ENCODE results near the gene RBBP8. TPM values are rescaled to one million over a fixed set of nuclear protein-coding genes. Genes with fewer than 3 reads are reported as not detected.

RBBP8 gene
- total RNA-seq, 6 donors from 2014 or later = 10.9 to 78.2 (median 30.3) TPM

DNA sequence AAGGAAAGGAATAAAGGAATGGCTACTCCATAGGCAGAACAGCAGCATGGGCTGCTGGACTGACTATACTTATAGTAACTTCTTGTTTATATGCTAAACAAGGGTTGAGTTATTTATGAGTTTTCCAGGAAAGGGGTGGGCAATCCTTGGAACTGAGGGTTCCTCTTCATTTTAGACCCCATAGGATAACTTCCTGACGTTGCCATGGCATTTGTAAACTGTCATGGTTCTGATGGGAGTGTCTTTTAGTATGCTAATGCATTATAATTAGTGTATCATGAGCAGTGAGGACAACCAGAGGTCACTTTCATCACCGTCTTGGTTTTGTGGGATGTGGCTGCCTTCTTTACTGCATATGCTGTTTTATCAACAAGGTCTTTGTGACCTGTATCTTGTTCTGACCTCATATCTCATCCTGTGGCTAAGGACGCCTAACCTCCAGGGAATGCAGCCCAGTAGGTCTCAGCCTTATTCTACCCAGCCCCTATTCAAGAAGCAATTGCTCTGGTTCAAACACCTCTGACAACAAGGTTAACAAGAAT is 103.6 kb downstream of the RBBP8 start:
- Histone ChIP-seq H3K4me1 (no peaks in the 10 kb centered on the region), H3K9me3 (no peaks in the 10 kb centered on the region), H3K27me3 (no peaks in the 10 kb centered on the region), H3K4me3 (no peak overlapping the region), H3K36me3 (no peaks in the 10 kb centered on the region), H3K27ac (no peak overlapping the region)
- TF ChIP-seq EP300 (IDR thresholded peaks at IDR 0.05) (no peak), POLR2AphosphoS5 (IDR thresholded peaks at IDR 0.05) (no peak), POLR2A (IDR thresholded peaks at IDR 0.05) (no peak)
- TF ChIP-seq, protein P1, sequence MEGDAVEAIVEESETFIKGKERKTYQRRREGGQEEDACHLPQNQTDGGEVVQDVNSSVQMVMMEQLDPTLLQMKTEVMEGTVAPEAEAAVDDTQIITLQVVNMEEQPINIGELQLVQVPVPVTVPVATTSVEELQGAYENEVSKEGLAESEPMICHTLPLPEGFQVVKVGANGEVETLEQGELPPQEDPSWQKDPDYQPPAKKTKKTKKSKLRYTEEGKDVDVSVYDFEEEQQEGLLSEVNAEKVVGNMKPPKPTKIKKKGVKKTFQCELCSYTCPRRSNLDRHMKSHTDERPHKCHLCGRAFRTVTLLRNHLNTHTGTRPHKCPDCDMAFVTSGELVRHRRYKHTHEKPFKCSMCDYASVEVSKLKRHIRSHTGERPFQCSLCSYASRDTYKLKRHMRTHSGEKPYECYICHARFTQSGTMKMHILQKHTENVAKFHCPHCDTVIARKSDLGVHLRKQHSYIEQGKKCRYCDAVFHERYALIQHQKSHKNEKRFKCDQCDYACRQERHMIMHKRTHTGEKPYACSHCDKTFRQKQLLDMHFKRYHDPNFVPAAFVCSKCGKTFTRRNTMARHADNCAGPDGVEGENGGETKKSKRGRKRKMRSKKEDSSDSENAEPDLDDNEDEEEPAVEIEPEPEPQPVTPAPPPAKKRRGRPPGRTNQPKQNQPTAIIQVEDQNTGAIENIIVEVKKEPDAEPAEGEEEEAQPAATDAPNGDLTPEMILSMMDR (IDR thresholded peaks at IDR 0.05) = no peak
- DNase-seq (no peak), ATAC-seq (ENCODE audit: low FRiP score in 2 of 2) (no peak)
- WGBS, 2 donors = 76 to 79% methylated on average over 3 of the region's 3 CpGs

DNA sequence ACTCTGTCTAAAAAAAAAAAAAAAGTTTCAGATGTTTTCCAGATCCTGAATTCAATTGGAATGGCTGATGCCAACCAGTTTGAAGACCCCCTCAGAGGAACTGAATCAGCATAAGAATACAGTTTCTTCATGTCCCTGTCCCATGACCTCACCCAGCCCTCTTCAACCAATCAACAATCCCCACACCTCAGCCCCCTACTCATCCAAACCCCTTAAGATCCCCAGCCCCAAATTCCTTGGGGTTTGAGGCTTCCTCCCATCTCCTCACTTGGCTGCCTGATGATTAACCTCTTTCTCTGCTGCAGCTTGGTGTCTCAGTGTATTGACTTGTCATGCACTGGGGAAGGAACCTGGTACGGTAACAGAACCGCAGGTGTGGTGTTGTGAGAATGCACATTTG is 104.5 kb downstream of the RBBP8 start:
- WGBS, 2 donors = 100% methylated on average over 2 of the region's 2 CpGs
- DNase-seq = no peak
- no peak overlapping the region for H3K27ac ChIP-seq

DNA sequence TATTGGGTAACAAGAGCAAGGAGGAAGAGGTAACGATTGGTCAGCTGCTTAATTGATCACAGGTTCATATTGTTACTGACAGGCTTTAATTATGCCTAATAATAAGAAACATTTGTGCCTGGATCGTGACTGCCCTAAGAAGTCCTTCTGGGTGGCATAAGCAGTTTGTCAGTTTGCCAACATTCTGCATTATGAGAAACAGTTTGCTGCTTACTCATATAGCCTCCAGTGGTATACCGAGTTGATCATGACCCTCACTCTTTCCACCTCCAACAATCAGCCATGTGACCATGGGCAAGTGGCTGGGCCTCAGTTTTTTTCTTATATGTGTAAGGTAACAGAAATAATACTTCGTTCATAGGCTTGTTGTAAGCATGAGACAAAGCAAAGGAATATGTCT is 105.6 kb downstream of the RBBP8 start:
- DNase-seq = no peak
- Histone ChIP-seq H3K4me1 (no peaks in the 10 kb centered on the region), H3K4me3 (no peak overlapping the region), H3K27me3 (no peaks in the 10 kb centered on the region), H3K36me3 (no peaks in the 10 kb centered on the region), H3K9me3 (no peaks in the 10 kb centered on the region), H3K27ac (no peak overlapping the region)
- no peak for TF ChIP-seq POLR2A (IDR thresholded peaks at IDR 0.05)
- TF ChIP-seq, protein P1 (IDR thresholded peaks at IDR 0.05) = no peak
- TF ChIP-seq EP300 (IDR thresholded peaks at IDR 0.05) = no peak
- TF ChIP-seq POLR2AphosphoS5 (IDR thresholded peaks at IDR 0.05) = no peak
- 83 to 87% methylated on average over 4 of the region's 4 CpGs for WGBS, 2 donors
- ATAC-seq (ENCODE audit: low FRiP score in 2 of 2) = no peak

More for the DNA sequence above, 104.5 kb downstream of the RBBP8 start:
- H3K4me3 ChIP-seq = no peak overlapping the region
- H3K4me1 ChIP-seq = no peaks in the 10 kb centered on the region
- no peaks in the 10 kb centered on the region for H3K9me3 ChIP-seq
- no peak for ATAC-seq (ENCODE audit: low FRiP score in 2 of 2)
- no peaks in the 10 kb centered on the region for H3K36me3 ChIP-seq
- TF ChIP-seq EP300 (IDR thresholded peaks at IDR 0.05) (no peak), POLR2A (IDR thresholded peaks at IDR 0.05) (no peak), POLR2AphosphoS5 (IDR thresholded peaks at IDR 0.05) (no peak)
- TF ChIP-seq, protein P1 (IDR thresholded peaks at IDR 0.05) = no peak
- no peaks in the 10 kb centered on the region for H3K27me3 ChIP-seq

DNA sequence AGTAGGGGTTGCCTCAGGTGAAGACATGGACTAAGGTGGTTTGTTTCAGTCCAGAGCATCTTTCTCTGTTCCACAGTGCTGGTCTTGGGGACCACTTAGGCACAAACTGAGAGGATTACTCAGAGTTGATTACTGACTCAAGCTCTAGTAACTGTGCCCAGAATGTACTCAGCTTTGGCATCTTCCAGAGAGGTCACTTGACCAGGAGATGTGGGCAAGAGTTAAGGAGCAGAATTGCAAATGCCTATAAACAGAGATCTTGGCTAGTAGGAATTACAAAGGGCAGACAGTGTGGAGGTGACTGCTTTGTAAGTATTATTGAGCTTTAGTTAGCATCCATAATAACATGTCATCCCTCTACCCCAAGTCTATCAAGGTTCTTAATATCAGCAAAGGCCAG is 109.0 kb downstream of the RBBP8 start:
- H3K27ac ChIP-seq = no peak overlapping the region
- no peak for DNase-seq
- TF ChIP-seq, protein P1 (IDR thresholded peaks at IDR 0.05) = no peak
- no peak for TF ChIP-seq POLR2A (IDR thresholded peaks at IDR 0.05)
- TF ChIP-seq POLR2AphosphoS5 (IDR thresholded peaks at IDR 0.05) = no peak
- TF ChIP-seq EP300 (IDR thresholded peaks at IDR 0.05) = no peak
- H3K9me3 ChIP-seq = no peaks in the 10 kb centered on the region
- no peak for ATAC-seq (ENCODE audit: low FRiP score in 2 of 2)
- no peaks in the 10 kb centered on the region for H3K36me3 ChIP-seq
- H3K4me1 ChIP-seq = no peaks in the 10 kb centered on the region
- no peak overlapping the region for H3K4me3 ChIP-seq
- H3K27me3 ChIP-seq = no peaks in the 10 kb centered on the region

DNA sequence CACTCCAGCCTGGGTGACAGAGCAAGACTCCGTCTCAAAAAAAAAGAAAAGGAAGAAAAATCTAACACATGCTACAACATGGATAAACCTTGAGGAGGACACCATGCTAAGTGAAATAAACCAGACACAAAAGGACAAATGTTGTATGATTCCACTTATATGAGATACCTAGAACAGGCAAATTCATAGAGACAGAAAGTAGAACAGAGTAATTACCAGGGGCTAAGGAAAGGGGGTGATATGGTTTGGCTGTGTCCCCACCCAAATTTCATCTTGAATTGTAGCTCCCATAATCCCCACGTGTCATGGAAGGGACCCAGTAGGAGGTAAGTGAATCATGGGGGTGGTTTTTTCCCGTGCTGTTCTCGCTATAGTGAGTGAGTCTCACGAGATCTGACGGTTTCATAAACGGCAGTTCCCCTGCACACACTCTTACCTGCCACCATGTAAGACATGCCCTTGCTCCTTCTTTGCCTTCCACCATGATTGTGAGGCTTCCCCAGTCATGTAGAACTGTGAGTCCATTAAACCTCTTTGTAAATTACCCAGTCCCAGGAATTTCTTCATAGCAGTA is 110.8 kb downstream of the RBBP8 start:
- no peak for DNase-seq
- no peak for TF ChIP-seq EP300 (IDR thresholded peaks at IDR 0.05)
- TF ChIP-seq, protein P1 (IDR thresholded peaks at IDR 0.05) = no peak
- TF ChIP-seq POLR2A (IDR thresholded peaks at IDR 0.05) = no peak
- no peak for TF ChIP-seq POLR2AphosphoS5 (IDR thresholded peaks at IDR 0.05)
- H3K27me3 ChIP-seq = no peaks in the 10 kb centered on the region
- H3K9me3 ChIP-seq = no peaks in the 10 kb centered on the region
- H3K4me3 ChIP-seq = no peak overlapping the region
- WGBS, 2 donors = 86 to 88% methylated on average over 7 of the region's 7 CpGs
- no peak overlapping the region for H3K27ac ChIP-seq
- no peak for ATAC-seq (ENCODE audit: low FRiP score in 2 of 2)
- no peaks in the 10 kb centered on the region for H3K4me1 ChIP-seq
- no peaks in the 10 kb centered on the region for H3K36me3 ChIP-seq

Measured in upper lobe of left lung (tissue), 6 donors.